Stimulated activated CD8-positive, alpha-beta memory T cell treated with anti-CD3 and anti-CD28 coated beads, Interleukin-15, amount 100 ng/mL, for 4 hours (primary cell): Measurements from ENCODE around the gene HSFX1.

ENCODE experiments used
- DNase-seq, 2 donors: peaks; one replicate each; pipeline ENCODE4 v3.0.0-alpha.2; 2020; ENCODE audit warnings: low read depth in 2 of 2

Gene HSFX1

DNA sequence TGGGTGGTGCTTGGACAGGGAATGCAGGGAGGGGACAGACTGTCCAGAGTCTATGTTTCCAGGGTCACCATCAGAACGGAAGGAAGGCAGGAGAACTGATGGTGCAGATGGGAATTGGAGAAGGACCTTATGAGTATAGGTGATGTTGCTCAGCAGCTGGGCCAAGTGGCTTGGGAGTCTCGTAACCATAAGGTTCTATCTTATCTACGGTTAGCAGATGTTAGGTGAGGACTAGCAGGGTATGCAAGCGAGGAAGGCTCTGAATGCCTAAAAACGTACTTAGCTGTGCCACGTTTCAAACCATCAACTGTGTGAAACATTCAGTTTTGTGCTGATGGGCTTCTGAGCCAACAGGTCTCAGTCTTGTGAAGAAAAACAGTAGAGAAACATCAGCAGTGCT lies 30.2 kb downstream of the HSFX1 start:
- DNase-seq: no peak

DNA sequence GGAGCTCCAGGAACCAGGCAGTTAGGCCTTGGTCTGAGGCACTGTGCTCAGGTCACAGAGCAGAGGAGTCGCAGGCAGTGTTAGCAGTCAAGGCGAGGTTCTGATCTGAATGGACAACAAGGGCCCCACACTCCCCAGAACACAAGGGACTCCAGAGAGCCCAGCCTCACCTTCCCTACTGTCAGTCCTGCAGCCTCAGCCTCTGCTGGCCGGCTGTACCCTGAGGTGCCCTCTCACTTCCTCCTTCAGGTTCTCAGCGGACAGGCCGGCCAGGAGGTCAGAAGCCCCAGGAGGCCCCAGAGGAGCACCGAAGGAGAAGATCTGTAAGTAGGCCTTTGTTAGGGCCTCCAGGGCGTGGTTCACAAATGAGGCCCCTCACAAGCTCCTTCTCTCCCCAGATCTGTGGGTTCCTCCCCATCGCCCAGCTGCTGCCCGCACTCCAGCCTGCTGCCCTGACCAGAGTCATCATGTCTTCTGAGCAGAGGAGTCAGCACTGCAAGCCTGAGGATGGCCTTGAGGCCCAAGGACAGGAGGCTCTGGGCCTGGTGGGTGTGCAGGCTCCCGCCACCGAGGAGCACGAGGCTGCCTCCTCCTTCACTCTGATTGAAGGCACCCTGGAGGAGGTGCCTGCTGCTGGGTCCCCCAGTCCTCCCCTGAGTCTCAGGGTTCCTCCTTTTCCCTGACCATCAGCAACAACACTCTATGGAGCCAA lies 34.0 kb downstream of the HSFX1 start:
- DNase-seq: no peak

DNA sequence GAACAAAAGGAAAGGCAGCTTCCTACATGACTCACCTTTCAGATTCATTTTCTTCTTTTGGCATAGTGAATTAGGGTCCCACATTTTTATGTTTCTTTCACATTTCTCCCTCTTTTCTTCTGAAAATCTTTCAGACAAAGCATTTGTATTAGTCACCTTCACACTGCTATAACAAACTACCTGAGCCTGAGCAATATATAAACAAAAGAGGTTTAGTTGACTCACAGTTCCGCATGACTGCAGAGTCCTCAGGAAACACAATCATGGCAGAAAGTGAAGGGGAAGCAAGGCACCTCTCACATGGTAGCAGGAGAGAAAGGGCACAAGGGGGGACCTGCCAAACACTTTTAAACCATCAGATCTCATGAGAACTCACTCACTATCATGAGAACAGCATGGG lies 44.8 kb downstream of the HSFX1 start:
- no peak for DNase-seq

DNA sequence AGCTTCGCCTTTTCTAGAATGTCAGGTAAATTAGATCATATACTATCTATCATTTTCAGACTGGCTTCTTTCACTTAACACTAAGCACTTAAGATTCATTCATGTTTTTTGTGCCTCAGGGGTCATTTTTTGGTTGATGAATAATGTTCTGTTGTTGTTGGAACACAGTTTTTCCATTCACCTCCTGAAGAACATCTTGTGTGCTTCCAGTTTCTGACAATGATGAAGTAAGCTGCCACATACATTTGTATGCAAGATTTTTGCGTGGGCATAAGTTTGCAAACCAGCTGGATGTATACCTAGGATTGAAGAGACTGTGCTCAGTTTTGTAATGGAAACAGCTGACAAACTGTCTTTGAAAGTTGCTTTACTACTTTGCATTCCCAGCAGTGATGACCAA lies 45.5 kb downstream of the HSFX1 start:
- DNase-seq: no peak

DNA sequence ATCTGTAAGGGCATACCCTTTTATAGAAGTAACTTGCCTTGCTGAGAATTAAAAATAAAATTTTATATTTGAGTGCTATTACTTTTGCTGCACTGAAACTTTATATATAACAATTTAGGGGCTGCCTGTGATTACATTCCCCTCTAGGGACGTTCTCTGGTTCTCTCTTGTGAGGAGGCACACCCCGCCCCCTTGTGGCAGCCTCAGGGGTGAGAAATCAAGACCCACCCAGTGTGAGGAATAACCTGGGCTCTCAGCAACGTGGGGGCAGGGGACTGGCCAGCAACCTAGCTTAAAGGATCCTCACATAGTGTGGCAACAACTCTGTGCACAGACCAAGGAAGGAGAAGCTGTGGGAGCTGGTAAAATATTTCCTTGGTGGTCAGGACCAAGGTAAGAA lies 51.6 kb downstream of the HSFX1 start:
- DNase-seq: peak in 1 of 2 donors; percentile 5
